Activated CD8-positive, alpha-beta memory T cell treated with anti-CD3 and anti-CD28 coated beads for 48 hours (primary cell): ENCODE results near the gene CDK17.

Experiments used
- DNase-seq, 3 experiments: peaks; one replicate each; pipeline ENCODE4 v3.0.0-alpha.2; 2020; ENCODE audit warnings: low read depth in 2 of 3, low spot score in 2 of 3

The CDK17 gene

GRCh38 chr12:96271469-96272199 lies 128.6 kb downstream of the CDK17 start:
- no peak for DNase-seq

GRCh38 chr12:96266238-96266637 lies 134.0 kb downstream of the CDK17 start:
- no peak for DNase-seq

GRCh38 chr12:96265836-96266235 lies 134.4 kb downstream of the CDK17 start:
- DNase-seq, result no peak

DNA sequence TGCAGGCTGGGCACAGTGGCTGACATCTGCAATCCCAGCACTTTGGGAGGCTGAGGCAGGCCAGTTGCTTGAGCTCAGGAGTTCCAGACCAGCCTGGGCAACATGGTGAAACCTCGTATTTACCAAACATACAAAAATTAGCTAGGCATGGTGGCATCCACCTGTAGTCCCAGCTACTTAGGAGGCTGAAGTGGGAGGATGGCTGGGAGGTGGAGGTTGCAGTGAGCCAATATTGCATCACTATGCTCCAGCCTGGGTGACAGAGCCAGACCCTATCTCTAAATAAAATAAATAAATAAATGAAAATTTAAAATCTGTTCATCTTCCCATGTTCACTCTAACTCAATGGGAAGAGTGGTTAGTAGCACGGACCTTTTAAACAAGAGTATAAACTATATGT lies 134.8 kb downstream of the CDK17 start:
- DNase-seq, result no peak

DNA sequence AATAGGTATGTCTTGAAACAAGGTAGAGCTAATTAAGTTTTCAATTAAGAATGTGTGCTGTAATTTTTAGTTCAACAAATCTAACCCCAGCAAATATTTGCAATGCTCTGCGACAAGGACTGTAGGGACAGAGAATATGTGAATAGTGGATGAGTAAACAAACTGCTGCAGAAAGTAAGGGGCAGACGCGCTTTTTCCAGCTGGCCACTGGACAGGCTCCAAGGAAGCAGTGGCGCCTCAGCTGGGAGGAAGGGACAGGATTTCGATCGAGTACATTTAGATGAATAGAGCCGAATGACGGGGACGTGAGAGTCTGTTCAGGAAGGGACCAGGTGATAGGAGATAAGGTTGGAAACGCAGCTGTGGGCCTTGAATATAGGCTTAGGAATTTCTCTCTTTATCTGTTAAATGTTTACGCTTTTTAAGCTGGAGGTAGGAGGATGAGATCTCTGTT lies 136.8 kb downstream of the CDK17 start:
- no peak for DNase-seq

- DNase-seq, result no peak
These were observed 138.7 kb downstream of the CDK17 start for GRCh38 chr12:96261557-96261956.

DNA sequence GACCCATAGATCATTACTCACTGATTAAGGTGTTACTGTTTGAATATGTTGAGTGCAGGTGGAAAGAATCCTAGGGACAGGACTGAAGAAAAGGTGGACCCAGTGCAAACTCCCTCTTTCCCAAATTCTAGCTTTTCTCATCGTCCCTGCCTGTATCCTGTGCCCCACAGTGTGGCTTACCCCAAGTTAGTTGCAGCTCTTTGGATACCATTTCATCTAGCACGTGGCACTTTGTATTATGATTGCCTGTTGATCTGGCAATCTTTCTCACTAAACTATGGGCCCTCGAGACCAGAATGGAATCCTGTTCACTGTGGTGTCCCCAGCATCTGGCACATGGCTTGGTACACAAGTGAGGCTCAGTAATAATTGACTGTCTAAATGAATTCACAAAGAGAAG lies 139.6 kb downstream of the CDK17 start:
- no peak for DNase-seq

GRCh38 chr12:96260231-96260630 lies 140.0 kb downstream of the CDK17 start:
- DNase-seq, result no peak

- no peak for DNase-seq
These were observed 141.9 kb downstream of the CDK17 start for GRCh38 chr12:96258104-96258961.

GRCh38 chr12:96257550-96258103 lies 142.6 kb downstream of the CDK17 start:
- no peak for DNase-seq

DNA sequence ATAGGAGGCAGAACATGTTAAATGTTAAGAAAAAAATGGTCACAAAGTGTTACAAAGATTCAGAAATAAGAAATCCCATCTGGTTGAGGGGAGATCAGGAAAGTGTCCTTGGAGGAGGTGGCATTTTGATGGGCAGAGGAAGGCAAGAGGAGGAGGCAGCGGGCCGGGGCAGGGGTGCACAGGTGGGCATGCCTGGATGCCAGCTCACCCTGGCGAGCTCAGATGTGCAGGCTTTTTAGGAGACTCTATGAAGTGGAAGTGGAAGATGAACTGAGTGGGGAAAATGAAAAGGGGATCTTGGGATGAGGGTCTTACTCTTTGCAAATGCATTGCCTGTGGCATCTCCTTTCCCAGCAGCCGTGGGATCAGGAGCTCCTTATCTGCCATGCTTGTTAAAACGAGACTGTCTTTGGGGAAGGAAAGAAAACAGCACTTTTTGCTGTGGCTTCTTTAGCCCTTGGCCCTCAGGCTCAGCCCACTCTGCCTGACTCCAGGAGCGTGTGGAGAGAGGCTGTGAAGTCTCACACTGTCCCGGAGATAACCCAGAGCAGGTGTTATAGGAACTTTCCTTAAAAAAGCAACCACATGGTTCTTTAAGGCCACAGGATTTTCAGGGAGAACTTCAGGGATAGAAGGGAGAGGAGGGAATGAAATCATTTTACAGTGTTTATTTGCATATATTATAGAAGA lies 143.4 kb downstream of the CDK17 start:
- no peak for DNase-seq

DNA sequence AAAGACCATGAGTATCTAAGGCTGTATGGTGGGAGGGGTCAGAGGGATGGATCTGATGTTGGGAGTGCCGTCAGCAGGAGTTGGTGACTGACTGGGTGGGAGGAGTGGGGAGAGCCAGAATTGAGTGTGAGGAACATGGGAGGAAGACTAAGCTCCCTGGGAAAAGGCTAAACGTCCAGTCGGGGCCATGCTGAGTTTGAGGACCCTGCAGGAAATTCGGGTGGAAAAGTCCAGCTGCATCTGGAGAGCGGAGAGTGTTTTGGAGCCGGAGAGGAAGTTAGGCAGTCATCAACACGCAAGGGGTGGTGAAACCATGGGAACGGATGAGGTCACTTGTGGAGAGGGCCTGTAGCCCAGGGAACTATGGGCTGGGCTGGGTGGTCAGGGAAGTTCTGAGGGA lies 145.2 kb downstream of the CDK17 start:
- DNase-seq, result no peak

- no peak for DNase-seq
These were observed 150.0 kb downstream of the CDK17 start for GRCh38 chr12:96250119-96250685.

DNA sequence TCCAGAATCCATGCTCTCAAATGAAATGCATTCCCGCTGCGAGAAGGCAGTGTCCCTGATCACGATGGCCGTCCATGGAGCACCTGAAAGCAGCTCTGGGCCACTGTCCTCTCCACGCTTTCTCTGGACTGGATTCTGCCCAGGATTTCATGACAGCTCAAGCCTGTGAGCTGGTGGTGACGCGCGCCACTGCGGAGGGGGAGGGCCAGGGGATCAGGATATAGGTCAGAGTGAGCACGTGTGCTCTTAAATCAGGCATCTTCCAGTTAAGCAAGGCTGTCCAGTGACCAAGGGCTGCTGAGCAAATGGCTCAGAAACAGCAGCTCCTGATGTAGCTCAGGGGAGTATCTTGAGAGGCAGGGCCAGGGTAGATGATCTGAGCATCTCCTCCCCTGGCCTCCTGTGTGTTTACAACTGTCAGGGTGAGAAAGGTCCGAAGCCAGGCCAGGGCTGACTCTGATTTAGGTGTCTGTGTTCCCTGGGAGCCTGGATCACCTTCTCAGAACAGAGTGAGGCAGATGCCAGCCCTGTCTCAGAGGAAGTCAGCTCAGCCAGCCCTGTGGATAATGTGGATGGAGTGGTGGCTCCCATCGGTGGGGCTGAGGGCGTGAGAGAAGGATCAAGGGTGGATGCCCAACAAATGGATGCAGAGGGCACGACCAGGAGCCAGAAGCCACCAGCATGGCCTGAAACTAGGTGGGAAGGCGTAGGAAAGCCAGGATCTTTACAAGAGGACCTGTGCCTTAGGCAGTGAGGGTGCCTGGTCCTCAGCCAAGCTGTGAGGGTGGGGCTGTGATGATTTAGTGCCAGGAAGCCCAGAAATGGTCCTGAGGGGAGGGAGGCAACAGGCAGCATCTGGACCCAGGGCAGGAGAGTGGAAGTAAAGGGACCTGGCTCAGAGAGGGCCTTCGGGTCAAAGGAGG lies 150.8 kb downstream of the CDK17 start:
- DNase-seq, result no peak

DNA sequence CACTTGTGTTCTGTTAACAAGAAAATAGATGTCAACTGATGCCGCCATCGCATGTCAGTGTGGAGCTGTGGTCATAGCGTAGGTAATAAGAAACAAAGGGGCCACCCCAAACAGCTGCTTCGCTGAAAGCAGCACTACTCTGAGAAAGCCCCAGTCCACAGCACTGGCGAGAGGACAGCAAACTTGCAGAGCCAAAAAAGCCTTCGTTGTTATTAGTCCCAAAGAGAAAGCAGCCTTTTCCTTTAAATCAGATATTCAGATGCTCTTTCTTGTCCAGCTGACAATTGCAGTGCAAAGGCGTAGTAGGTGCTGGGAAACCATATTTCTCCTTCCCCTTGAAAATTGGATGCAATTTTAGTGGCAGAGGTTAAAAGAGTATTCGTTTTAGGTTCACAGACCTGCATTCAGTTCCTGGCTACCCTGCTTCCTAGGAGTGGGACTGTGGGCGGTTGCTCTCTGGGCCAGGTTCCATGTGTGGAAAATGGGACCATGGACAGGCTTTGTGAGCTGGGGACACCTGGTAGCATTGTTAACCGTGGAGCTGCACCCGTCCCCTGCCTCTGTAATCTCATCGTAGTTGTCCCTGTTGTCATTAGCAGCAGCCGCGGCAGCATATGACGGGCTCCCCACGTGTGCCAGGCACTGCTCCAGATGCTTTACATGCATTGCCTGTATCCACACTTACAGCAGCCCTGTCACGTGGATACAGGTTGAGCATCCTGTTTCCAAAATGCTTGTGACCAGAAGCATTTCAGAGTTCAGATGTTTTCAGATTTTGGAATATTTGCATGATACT lies 151.9 kb downstream of the CDK17 start:
- DNase-seq, result no peak

- no peak for DNase-seq
These were observed 152.7 kb downstream of the CDK17 start for GRCh38 chr12:96247563-96247962.

- DNase-seq, result no peak
These were observed 153.2 kb downstream of the CDK17 start for GRCh38 chr12:96246926-96247505.

GRCh38 chr12:96244826-96245225 lies 155.4 kb downstream of the CDK17 start:
- no peak for DNase-seq

- no peak for DNase-seq
These were observed 157.6 kb downstream of the CDK17 start for GRCh38 chr12:96242597-96242996.
